Astrocyte (in vitro differentiated cells and primary cell): ENCODE measurements around the gene TRIM72. TPM values are rescaled to one million over a fixed set of nuclear protein-coding genes. Genes with fewer than 3 reads are reported as not detected.
"Not testable (repeated sequence)": the region's sequence is repeated elsewhere in the genome, so short reads cannot be mapped to it uniquely, and the experiment has no call there.

ENCODE experiments used
- DNase-seq: peaks from one replicate; pipeline ENCODE4 v3.0.0-alpha.2; 2010; ENCODE audit warnings: low read depth
- FAIRE-seq: peaks from 2 replicates; lab custom pipeline; 2011; peaks lifted over from hg19 to GRCh38; lab: Jason Lieb, UNC
- H2AFZ ChIP-seq: 2 replicates; pipeline ENCODE4 v1.6.0; 2012; ENCODE audit warnings: low read depth, low read length, inconsistent platforms
- H3K27ac ChIP-seq: 2 replicates; pipeline ENCODE4 v1.5.1; 2011; ENCODE audit warnings: low read depth, low read length, inconsistent platforms
- H3K27me3 ChIP-seq: 2 replicates; pipeline ENCODE4 v1.6.0; 2011; ENCODE audit warnings: low read length, inconsistent platforms; ENCODE audit not compliant: insufficient read depth
- H3K36me3 ChIP-seq: 2 replicates; pipeline ENCODE4 v1.5.1; 2011; ENCODE audit warnings: low read length, inconsistent platforms; ENCODE audit not compliant: insufficient read depth
- H3K4me1 ChIP-seq: 2 replicates; pipeline ENCODE4 v1.5.1; 2011; ENCODE audit warnings: low read length, inconsistent platforms; ENCODE audit not compliant: insufficient read depth
- H3K4me2 ChIP-seq: 2 replicates; pipeline ENCODE4 v1.6.0; 2012; ENCODE audit warnings: low read length, inconsistent platforms
- H3K4me3 ChIP-seq: 2 replicates; pipeline ENCODE4 v1.5.1; 2011; ENCODE audit warnings: low read depth, mild to moderate bottlenecking, low read length, inconsistent platforms; ENCODE audit not compliant: insufficient read depth
- H3K79me2 ChIP-seq: 2 replicates; pipeline ENCODE4 v1.6.0; 2012; ENCODE audit warnings: mild to moderate bottlenecking, low read length, inconsistent platforms; ENCODE audit not compliant: insufficient read depth
- H3K9ac ChIP-seq: 2 replicates; pipeline ENCODE4 v1.6.0; 2012; ENCODE audit warnings: mild to moderate bottlenecking, low read length, inconsistent platforms
- H3K9me3 ChIP-seq: 2 replicates; pipeline ENCODE4 v1.5.1; 2012; ENCODE audit warnings: low read depth, mild to moderate bottlenecking, low read length, inconsistent platforms; ENCODE audit not compliant: insufficient read depth
- H4K20me1 ChIP-seq: 2 replicates; pipeline ENCODE4 v1.6.0; 2012; ENCODE audit warnings: low read length, inconsistent platforms; ENCODE audit not compliant: insufficient read depth
- H3K27ac Mint-ChIP-seq: one replicate; pipeline ENCODE4 v1.8.0; 2021; ENCODE audit warnings: mild to moderate bottlenecking, mixed read lengths; ENCODE audit not compliant: unreplicated experiment
- H3K27me3 Mint-ChIP-seq: one replicate; pipeline ENCODE4 v1.8.0; 2021; ENCODE audit warnings: low read depth, mixed read lengths; ENCODE audit not compliant: unreplicated experiment
- H3K36me3 Mint-ChIP-seq: one replicate; pipeline ENCODE4 v1.8.0; 2021; ENCODE audit warnings: low read depth, mixed read lengths; ENCODE audit not compliant: unreplicated experiment
- H3K4me1 Mint-ChIP-seq: one replicate; pipeline ENCODE4 v1.8.0; 2021; ENCODE audit warnings: low read depth, mixed read lengths; ENCODE audit not compliant: unreplicated experiment
- H3K4me3 Mint-ChIP-seq: one replicate; pipeline ENCODE4 v1.8.0; 2021; ENCODE audit warnings: mild to moderate bottlenecking, moderate library complexity, mixed read lengths; ENCODE audit not compliant: unreplicated experiment
- H3K9me3 Mint-ChIP-seq: one replicate; pipeline ENCODE4 v1.8.0; 2021; ENCODE audit warnings: mild to moderate bottlenecking, mixed read lengths; ENCODE audit not compliant: unreplicated experiment
- EZH2 ChIP-seq: IDR thresholded peaks from 2 replicates; pipeline ENCODE4 v1.6.1; 2012; ENCODE audit warnings: mild to moderate bottlenecking, low read length, inconsistent platforms; ENCODE audit not compliant: insufficient read depth
- total RNA-seq: library from RNA; stranded (reverse); gene quantifications from 2 replicates; pipeline ENCODE4 v1.2.1, GENCODE V29; 2021
- TF ChIP-seq, protein P1 (sequence below): IDR thresholded peaks from 2 replicates; pipeline ENCODE4 v1.5.1; 2011; ENCODE audit warnings: low read depth, mild to moderate bottlenecking, inconsistent platforms, low read length, moderate library complexity; ENCODE audit not compliant: insufficient read depth

The TRIM72 gene
- total RNA-seq, 1 donor from 2014 or later, result not detected

DNA sequence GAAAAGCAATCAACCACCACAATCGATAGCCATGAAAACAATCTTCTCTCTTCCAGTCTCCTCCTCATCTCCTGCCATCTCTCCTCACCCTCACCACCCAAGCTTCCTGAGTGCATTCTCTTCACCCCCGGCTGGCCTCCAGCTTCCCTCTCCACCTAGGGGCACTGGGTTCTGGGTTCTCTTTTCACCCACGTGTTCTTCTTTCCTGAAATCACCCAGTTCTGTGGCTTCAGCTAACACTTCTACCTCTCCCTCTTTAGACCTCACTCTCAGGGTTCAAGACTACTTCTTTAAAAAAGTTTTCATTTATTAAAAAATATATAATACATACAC lies 54.1 kb downstream of the TRIM72 start:
- Histone ChIP-seq H2AFZ (no peak overlapping the region), H3K4me1 (no peaks in the 10 kb centered on the region), H3K27me3 (no peaks in the 10 kb centered on the region), H3K27ac (no peak overlapping the region), H3K9ac (no peak overlapping the region), H3K4me3 (no peak overlapping the region), H3K4me2 (no peak overlapping the region), H3K9me3 (no peaks in the 10 kb centered on the region), H4K20me1 (no peaks in the 10 kb centered on the region), H3K79me2 (no peaks in the 10 kb centered on the region), H3K36me3 (no peaks in the 10 kb centered on the region)
- no peak for DNase-seq
- TF ChIP-seq, protein P1, sequence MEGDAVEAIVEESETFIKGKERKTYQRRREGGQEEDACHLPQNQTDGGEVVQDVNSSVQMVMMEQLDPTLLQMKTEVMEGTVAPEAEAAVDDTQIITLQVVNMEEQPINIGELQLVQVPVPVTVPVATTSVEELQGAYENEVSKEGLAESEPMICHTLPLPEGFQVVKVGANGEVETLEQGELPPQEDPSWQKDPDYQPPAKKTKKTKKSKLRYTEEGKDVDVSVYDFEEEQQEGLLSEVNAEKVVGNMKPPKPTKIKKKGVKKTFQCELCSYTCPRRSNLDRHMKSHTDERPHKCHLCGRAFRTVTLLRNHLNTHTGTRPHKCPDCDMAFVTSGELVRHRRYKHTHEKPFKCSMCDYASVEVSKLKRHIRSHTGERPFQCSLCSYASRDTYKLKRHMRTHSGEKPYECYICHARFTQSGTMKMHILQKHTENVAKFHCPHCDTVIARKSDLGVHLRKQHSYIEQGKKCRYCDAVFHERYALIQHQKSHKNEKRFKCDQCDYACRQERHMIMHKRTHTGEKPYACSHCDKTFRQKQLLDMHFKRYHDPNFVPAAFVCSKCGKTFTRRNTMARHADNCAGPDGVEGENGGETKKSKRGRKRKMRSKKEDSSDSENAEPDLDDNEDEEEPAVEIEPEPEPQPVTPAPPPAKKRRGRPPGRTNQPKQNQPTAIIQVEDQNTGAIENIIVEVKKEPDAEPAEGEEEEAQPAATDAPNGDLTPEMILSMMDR, result no peak
- no peak for TF ChIP-seq EZH2
- H3K9me3 Mint-ChIP-seq, result peaks cover 2% of the 10 kb centered on the region
- H3K27ac Mint-ChIP-seq, result no peak overlapping the region
- H3K27me3 Mint-ChIP-seq, result peaks cover 19% of the 10 kb centered on the region
- no peak overlapping the region for H3K4me3 Mint-ChIP-seq
- H3K4me1 Mint-ChIP-seq, result no peaks in the 10 kb centered on the region
- FAIRE-seq, result no peak
- no peaks in the 10 kb centered on the region for H3K36me3 Mint-ChIP-seq

DNA sequence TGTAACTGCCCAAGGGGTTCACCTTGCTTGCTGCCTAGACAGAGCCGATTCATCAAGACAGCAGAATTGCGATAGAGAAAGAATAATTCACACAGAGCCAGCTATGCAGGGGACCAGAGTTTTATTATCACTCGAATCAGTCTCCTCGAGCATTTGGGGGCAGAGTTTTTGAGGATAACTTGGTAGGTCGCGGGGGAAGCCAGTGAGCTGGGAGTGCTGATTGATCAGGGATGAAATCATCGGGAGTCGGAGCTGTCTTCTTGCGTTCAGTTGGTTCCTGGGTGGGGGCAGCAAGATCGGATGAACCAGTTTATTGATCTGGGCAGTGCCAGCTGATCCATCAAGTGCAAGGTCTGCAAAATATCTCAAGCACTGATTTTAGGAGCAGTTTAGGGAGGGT lies 55.0 kb downstream of the TRIM72 start:
- no peak overlapping the region for H3K27ac Mint-ChIP-seq
- FAIRE-seq, result no peak

DNA sequence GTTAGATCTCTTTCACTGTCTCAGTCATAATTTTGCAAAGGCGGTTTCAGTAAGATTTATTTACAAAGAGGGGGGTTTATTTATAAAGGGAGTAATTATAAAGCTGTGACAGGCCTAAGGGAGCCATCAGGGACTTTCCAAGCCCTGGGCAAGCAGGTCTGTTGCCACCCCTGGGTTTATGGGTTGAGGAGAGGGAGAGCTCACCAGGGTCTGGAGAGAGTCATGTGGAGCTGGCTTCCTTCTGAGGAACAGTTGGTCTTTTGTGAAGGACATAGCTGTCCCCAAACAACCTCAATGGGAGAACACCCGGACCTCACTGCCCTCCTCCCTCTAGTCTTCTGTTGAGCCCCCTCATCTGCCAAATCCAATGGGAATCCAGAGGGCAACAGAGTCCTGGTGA lies 55.6 kb downstream of the TRIM72 start:
- Histone ChIP-seq H2AFZ (no peak overlapping the region), H3K79me2 (no peaks in the 10 kb centered on the region), H3K9ac (no peak overlapping the region), H3K4me3 (no peak overlapping the region), H4K20me1 (no peaks in the 10 kb centered on the region), H3K4me2 (no peak overlapping the region), H3K4me1 (no peaks in the 10 kb centered on the region), H3K9me3 (no peaks in the 10 kb centered on the region), H3K36me3 (no peaks in the 10 kb centered on the region), H3K27ac (no peak overlapping the region), H3K27me3 (no peaks in the 10 kb centered on the region)
- TF ChIP-seq EZH2, result no peak
- TF ChIP-seq, protein P1, result no peak
- Mint-ChIP-seq H3K27ac (no peak overlapping the region), H3K4me1 (no peaks in the 10 kb centered on the region), H3K36me3 (no peaks in the 10 kb centered on the region), H3K27me3 (peaks cover 17% of the 10 kb centered on the region), H3K9me3 (peaks cover 2% of the 10 kb centered on the region), H3K4me3 (no peak overlapping the region)
- no peak for DNase-seq
- FAIRE-seq, result no peak

More for the DNA sequence above, 55.0 kb downstream of the TRIM72 start:
- TF ChIP-seq EZH2, result no peak
- TF ChIP-seq, protein P1, result no peak
- Histone ChIP-seq H3K9me3 (no peaks in the 10 kb centered on the region), H3K4me3 (no peak overlapping the region), H2AFZ (no peak overlapping the region), H3K79me2 (no peaks in the 10 kb centered on the region), H3K36me3 (no peaks in the 10 kb centered on the region), H3K27ac (no peak overlapping the region), H3K4me1 (no peaks in the 10 kb centered on the region), H3K9ac (no peak overlapping the region), H3K4me2 (no peak overlapping the region), H4K20me1 (no peaks in the 10 kb centered on the region), H3K27me3 (no peaks in the 10 kb centered on the region)
- no peaks in the 10 kb centered on the region for H3K4me1 Mint-ChIP-seq
- peaks cover 17% of the 10 kb centered on the region for H3K27me3 Mint-ChIP-seq
- H3K36me3 Mint-ChIP-seq, result no peaks in the 10 kb centered on the region
- no peak for DNase-seq
- H3K4me3 Mint-ChIP-seq, result no peak overlapping the region
- H3K9me3 Mint-ChIP-seq, result peaks cover 2% of the 10 kb centered on the region

DNA sequence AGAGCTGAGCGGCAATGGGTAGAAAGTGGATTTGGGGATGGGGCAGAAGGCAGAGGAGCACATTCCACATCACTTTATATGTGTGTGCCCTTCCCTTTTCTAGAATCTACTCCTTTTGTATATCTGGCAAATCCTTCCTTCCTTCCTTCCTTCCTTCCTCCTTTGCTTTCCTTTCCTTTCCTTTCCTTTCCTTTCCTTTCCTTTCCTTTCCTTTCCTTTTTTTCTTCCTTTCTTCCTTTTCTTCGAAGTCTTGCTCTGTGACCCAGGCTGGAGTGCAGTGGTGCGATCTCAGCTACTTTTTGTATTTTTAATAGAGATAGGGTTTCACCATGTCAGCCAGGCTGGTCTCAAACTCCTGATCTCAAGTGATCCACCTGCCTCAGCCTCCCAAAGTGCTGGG lies 56.1 kb downstream of the TRIM72 start:
- not testable (repeated sequence) for H3K27ac Mint-ChIP-seq, H3K9me3 ChIP-seq, DNase-seq, H3K4me3 ChIP-seq, H4K20me1 ChIP-seq, H2AFZ ChIP-seq, H3K27ac ChIP-seq, H3K9ac ChIP-seq, H3K9me3 Mint-ChIP-seq, H3K4me1 Mint-ChIP-seq, H3K79me2 ChIP-seq, H3K36me3 ChIP-seq, H3K4me2 ChIP-seq, FAIRE-seq, H3K27me3 ChIP-seq, H3K4me3 Mint-ChIP-seq, H3K36me3 Mint-ChIP-seq, H3K4me1 ChIP-seq
- peaks cover 17% of the 10 kb centered on the region for H3K27me3 Mint-ChIP-seq
